ENCODE measurements around the gene GAS2L2. TPM values are rescaled to one million over a fixed set of nuclear protein-coding genes. Genes with fewer than 3 reads are reported as not detected.

The GAS2L2 gene
- total and polyA plus RNA-seq, 2 experiments from 2014 or later: 0.06 TPM; not detected in 1

GRCh38 chr17:35750526-35751395 lies 2.3 kb downstream of the GAS2L2 start (continued):
- TF ChIP-seq, protein P1, sequence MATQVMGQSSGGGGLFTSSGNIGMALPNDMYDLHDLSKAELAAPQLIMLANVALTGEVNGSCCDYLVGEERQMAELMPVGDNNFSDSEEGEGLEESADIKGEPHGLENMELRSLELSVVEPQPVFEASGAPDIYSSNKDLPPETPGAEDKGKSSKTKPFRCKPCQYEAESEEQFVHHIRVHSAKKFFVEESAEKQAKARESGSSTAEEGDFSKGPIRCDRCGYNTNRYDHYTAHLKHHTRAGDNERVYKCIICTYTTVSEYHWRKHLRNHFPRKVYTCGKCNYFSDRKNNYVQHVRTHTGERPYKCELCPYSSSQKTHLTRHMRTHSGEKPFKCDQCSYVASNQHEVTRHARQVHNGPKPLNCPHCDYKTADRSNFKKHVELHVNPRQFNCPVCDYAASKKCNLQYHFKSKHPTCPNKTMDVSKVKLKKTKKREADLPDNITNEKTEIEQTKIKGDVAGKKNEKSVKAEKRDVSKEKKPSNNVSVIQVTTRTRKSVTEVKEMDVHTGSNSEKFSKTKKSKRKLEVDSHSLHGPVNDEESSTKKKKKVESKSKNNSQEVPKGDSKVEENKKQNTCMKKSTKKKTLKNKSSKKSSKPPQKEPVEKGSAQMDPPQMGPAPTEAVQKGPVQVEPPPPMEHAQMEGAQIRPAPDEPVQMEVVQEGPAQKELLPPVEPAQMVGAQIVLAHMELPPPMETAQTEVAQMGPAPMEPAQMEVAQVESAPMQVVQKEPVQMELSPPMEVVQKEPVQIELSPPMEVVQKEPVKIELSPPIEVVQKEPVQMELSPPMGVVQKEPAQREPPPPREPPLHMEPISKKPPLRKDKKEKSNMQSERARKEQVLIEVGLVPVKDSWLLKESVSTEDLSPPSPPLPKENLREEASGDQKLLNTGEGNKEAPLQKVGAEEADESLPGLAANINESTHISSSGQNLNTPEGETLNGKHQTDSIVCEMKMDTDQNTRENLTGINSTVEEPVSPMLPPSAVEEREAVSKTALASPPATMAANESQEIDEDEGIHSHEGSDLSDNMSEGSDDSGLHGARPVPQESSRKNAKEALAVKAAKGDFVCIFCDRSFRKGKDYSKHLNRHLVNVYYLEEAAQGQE (IDR thresholded peaks at IDR 0.05; ENCODE audit: unreplicated experiment): no peak
- TF ChIP-seq STAT1 (IDR thresholded peaks at IDR 0.05; ENCODE audit: unreplicated experiment): no peak
- TF ChIP-seq POLR2AphosphoS5 (IDR thresholded peaks at IDR 0.05; ENCODE audit: low read depth): no peak
- TF ChIP-seq, protein P2, sequence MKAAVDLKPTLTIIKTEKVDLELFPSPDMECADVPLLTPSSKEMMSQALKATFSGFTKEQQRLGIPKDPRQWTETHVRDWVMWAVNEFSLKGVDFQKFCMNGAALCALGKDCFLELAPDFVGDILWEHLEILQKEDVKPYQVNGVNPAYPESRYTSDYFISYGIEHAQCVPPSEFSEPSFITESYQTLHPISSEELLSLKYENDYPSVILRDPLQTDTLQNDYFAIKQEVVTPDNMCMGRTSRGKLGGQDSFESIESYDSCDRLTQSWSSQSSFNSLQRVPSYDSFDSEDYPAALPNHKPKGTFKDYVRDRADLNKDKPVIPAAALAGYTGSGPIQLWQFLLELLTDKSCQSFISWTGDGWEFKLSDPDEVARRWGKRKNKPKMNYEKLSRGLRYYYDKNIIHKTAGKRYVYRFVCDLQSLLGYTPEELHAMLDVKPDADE (IDR thresholded peaks at IDR 0.05): no peak
- TF ChIP-seq, protein P3, sequence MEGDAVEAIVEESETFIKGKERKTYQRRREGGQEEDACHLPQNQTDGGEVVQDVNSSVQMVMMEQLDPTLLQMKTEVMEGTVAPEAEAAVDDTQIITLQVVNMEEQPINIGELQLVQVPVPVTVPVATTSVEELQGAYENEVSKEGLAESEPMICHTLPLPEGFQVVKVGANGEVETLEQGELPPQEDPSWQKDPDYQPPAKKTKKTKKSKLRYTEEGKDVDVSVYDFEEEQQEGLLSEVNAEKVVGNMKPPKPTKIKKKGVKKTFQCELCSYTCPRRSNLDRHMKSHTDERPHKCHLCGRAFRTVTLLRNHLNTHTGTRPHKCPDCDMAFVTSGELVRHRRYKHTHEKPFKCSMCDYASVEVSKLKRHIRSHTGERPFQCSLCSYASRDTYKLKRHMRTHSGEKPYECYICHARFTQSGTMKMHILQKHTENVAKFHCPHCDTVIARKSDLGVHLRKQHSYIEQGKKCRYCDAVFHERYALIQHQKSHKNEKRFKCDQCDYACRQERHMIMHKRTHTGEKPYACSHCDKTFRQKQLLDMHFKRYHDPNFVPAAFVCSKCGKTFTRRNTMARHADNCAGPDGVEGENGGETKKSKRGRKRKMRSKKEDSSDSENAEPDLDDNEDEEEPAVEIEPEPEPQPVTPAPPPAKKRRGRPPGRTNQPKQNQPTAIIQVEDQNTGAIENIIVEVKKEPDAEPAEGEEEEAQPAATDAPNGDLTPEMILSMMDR (conservative IDR thresholded peaks at IDR 0.05; ENCODE audit: low read depth in 2 of 2): no peak

GRCh38 chr17:35749560-35750412 lies 3.3 kb downstream of the GAS2L2 start:
- peak overlapping the region; percentile 89 for H3K4me2 ChIP-seq
- TF ChIP-seq CREB1 (CRISPR knock-in tag; IDR thresholded peaks at IDR 0.05; ENCODE audit: low read depth) (no peak), POLR2AphosphoS5 (IDR thresholded peaks at IDR 0.05; ENCODE audit: low read depth) (no peak), ZNF331 (CRISPR knock-in tag; IDR thresholded peaks at IDR 0.05; ENCODE audit: low read depth) (no peak), EZH2phosphoT487 (IDR thresholded peaks at IDR 0.05; ENCODE audit: unreplicated experiment) (no peak)
- TF ChIP-seq, protein P2 (IDR thresholded peaks at IDR 0.05): no peak
- TF ChIP-seq, protein P1 (IDR thresholded peaks at IDR 0.05; ENCODE audit: unreplicated experiment): no peak
- TF ChIP-seq, protein P3 (conservative IDR thresholded peaks at IDR 0.05; ENCODE audit: low read depth in 2 of 2): peak in 1 of 2 experiments; percentile 24; a peak in 3 of 4 replicates

More at GRCh38 chr17:35749560-35750412, 3.3 kb downstream of the GAS2L2 start:
- no peaks in the 10 kb centered on the region for H3K9me2 ChIP-seq (ENCODE audit: insufficient read depth)
- DNase-seq (ENCODE audit: low spot score) (peak; percentile 59), ATAC-seq (peak; percentile 53)
- H3K4me1 Mint-ChIP-seq: peaks cover 31% of the 10 kb centered on the region
- H3F3A ChIP-seq (replicated peaks; ENCODE audit: low read depth): no peaks in the 10 kb centered on the region
- no peaks in the 10 kb centered on the region for H3K36me3 Mint-ChIP-seq (ENCODE audit: low read depth)
- no peaks in the 10 kb centered on the region for H3K9me3 Mint-ChIP-seq
- peaks cover 24% of the 10 kb centered on the region for H3K27me3 ChIP-seq (ENCODE audit: insufficient read depth)
- no peaks in the 10 kb centered on the region for H3K79me2 ChIP-seq (replicated peaks; ENCODE audit: insufficient read depth)
- no peak overlapping the region for H3K27ac Mint-ChIP-seq
- peaks cover 36% of the 10 kb centered on the region for H3K27me3 Mint-ChIP-seq (ENCODE audit: insufficient read depth, low read depth, poor library complexity)
- peak overlapping the region; percentile 64 for H3K4me3 Mint-ChIP-seq
- H3K4me3 ChIP-seq: peak overlapping the region; percentile 59
- no peaks in the 10 kb centered on the region for H4K20me1 ChIP-seq (replicated peaks; ENCODE audit: insufficient read depth)
- H3K36me3 ChIP-seq (ENCODE audit: insufficient read depth): no peaks in the 10 kb centered on the region
- H3K4me1 ChIP-seq (ENCODE audit: insufficient read depth): peaks cover 6% of the 10 kb centered on the region; the same call in 1 of the 2 replicates
- peak overlapping the region; percentile 97 for H2AFZ ChIP-seq
- H3K27ac ChIP-seq (ENCODE audit: low read depth): no peak overlapping the region

Data from GM23338 (cell line).